Measurements from ENCODE around the gene KCNJ16.

GRCh38 chr17:70037498-70037897, 37.5 kb upstream of the KCNJ16 start:
- TF ChIP-seq, protein P1, sequence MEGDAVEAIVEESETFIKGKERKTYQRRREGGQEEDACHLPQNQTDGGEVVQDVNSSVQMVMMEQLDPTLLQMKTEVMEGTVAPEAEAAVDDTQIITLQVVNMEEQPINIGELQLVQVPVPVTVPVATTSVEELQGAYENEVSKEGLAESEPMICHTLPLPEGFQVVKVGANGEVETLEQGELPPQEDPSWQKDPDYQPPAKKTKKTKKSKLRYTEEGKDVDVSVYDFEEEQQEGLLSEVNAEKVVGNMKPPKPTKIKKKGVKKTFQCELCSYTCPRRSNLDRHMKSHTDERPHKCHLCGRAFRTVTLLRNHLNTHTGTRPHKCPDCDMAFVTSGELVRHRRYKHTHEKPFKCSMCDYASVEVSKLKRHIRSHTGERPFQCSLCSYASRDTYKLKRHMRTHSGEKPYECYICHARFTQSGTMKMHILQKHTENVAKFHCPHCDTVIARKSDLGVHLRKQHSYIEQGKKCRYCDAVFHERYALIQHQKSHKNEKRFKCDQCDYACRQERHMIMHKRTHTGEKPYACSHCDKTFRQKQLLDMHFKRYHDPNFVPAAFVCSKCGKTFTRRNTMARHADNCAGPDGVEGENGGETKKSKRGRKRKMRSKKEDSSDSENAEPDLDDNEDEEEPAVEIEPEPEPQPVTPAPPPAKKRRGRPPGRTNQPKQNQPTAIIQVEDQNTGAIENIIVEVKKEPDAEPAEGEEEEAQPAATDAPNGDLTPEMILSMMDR (IDR thresholded peaks at IDR 0.05) = no peak
- TF ChIP-seq POLR2A (IDR thresholded peaks at IDR 0.05) = no peak
